ENCODE data around the gene IL20RA.

- TF ChIP-seq, protein P1, sequence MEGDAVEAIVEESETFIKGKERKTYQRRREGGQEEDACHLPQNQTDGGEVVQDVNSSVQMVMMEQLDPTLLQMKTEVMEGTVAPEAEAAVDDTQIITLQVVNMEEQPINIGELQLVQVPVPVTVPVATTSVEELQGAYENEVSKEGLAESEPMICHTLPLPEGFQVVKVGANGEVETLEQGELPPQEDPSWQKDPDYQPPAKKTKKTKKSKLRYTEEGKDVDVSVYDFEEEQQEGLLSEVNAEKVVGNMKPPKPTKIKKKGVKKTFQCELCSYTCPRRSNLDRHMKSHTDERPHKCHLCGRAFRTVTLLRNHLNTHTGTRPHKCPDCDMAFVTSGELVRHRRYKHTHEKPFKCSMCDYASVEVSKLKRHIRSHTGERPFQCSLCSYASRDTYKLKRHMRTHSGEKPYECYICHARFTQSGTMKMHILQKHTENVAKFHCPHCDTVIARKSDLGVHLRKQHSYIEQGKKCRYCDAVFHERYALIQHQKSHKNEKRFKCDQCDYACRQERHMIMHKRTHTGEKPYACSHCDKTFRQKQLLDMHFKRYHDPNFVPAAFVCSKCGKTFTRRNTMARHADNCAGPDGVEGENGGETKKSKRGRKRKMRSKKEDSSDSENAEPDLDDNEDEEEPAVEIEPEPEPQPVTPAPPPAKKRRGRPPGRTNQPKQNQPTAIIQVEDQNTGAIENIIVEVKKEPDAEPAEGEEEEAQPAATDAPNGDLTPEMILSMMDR (IDR thresholded peaks at IDR 0.05): no peak
- TF ChIP-seq POLR2A (IDR thresholded peaks at IDR 0.05): no peak
Observed at GRCh38 chr6:137001299-137001976, 43.3 kb downstream of the IL20RA start.
